Panc1 (cell line): Measurements from ENCODE around the gene CELA1. TPM values are rescaled to one million over a fixed set of nuclear protein-coding genes. Genes with fewer than 3 reads are reported as not detected.

Experiments
- ATAC-seq: fragments of 200-7000 bp; cut with Tn5 transposase; 2 replicates; pipeline ENCODE4 v1.9.1; 2020; ENCODE audit warnings: mild to moderate bottlenecking, moderate library complexity
- BruUV-seq: library from RNA; stranded (reverse); fragments of 400-500 nt; replicated peaks from 2 replicates; lab custom pipeline; 2021; lab: Mats Ljungman, UMichigan
- CTCF ChIA-PET: fragments of 300-600 bp; sonication (Branson Sonifier 250); formaldehyde crosslinking; loops from one replicate; lab custom pipeline; 2022; ENCODE audit warnings: antibody characterized with exemption; lab: Charles Lee
- POLR2A ChIA-PET: fragments of 300-600 bp; sonication (Branson Sonifier 250); formaldehyde crosslinking; loops from one replicate; lab custom pipeline; 2022; ENCODE audit warnings: antibody characterized with exemption; lab: Charles Lee
- DNase-seq: peaks from one replicate; pipeline ENCODE4 v3.0.0-alpha.2; 2010; ENCODE audit warnings: low read depth, low spot score
- H3K27ac ChIP-seq: 2 replicates; pipeline ENCODE4 v1.5.1; 2011; ENCODE audit warnings: mild to moderate bottlenecking, low read length, inconsistent platforms
- H3K27me3 ChIP-seq: fragments of 200-500 bp; sonication (Bioruptor generic); 2 replicates; pipeline ENCODE4 v1.6.0; 2014; ENCODE audit warnings: low read length, inconsistent platforms; ENCODE audit not compliant: control insufficient read depth, insufficient read depth
- H3K36me3 ChIP-seq: fragments of 200-500 bp; sonication (Bioruptor generic); 2 replicates; pipeline ENCODE4 v1.5.1; 2014; ENCODE audit warnings: inconsistent platforms, mild to moderate bottlenecking, low read length, moderate library complexity; ENCODE audit not compliant: control insufficient read depth, insufficient read depth
- H3K4me1 ChIP-seq: 2 replicates; pipeline ENCODE4 v1.5.1; 2011; ENCODE audit warnings: inconsistent platforms, mild to moderate bottlenecking, low read length, moderate library complexity; ENCODE audit not compliant: control insufficient read depth, insufficient read depth
- H3K4me3 ChIP-seq, 2 experiments: 2 replicates each; pipeline ENCODE4 v1.5.1; 2011 to 2012; ENCODE audit warnings: low read depth in 2 of 2, low read length in 2 of 2, mild to moderate bottlenecking in 2 of 2, inconsistent platforms in 1 of 2, moderate library complexity in 1 of 2
- H3K9me3 ChIP-seq: fragments of 200-500 bp; sonication (Bioruptor generic); 2 replicates; pipeline ENCODE4 v1.5.1; 2014; ENCODE audit warnings: low read depth, mild to moderate bottlenecking, inconsistent platforms, low read length, moderate library complexity; ENCODE audit not compliant: control insufficient read depth, insufficient read depth
- POLR2AphosphoS5 ChIP-seq: IDR thresholded peaks from 2 replicates; pipeline ENCODE4 v1.6.1; 2012; ENCODE audit warnings: mild to moderate bottlenecking, low read depth, low read length, moderate library complexity
- SIN3A ChIP-seq: IDR thresholded peaks from 2 replicates; pipeline ENCODE4 v1.6.1; 2012; ENCODE audit warnings: low read depth, mild to moderate bottlenecking, low read length, moderate library complexity, borderline replicate concordance; ENCODE audit not compliant: insufficient read depth
- TCF7L2 ChIP-seq: IDR thresholded peaks from 2 replicates; pipeline ENCODE4 v1.6.1; 2011; ENCODE audit warnings: mild to moderate bottlenecking, low read depth, low read length, inconsistent platforms
- in situ Hi-C: cut with HindIII; loops from 2 replicates; pipeline ENCODE4 v1.10.0; 2016; ENCODE audit warnings: low sequenced_read_pairs, low pct_unique_long_range_greater_than_20kb
- intact Hi-C: fragments of 100-400 bp; cut with micrococcal nuclease; formaldehyde crosslinking; loops from one replicate; pipeline ENCODE4 v1.10.0; 2022; ENCODE audit not compliant: unreplicated experiment
- total RNA-seq: library from RNA; stranded (reverse); gene quantifications from one replicate; pipeline ENCODE4 v1.2.1, GENCODE V29; 2021; ENCODE audit not compliant: unreplicated experiment
- TF ChIP-seq, protein P1 (sequence below): fragments of 450-650 bp; IDR thresholded peaks from 2 replicates; pipeline ENCODE4 v1.5.1; 2017; ENCODE audit warnings: mild to moderate bottlenecking
- TF ChIP-seq, protein P2 (sequence below), 2 experiments: IDR thresholded peaks; 2 replicates each; pipeline ENCODE4 v1.6.1; 2011 to 2012; ENCODE audit warnings: low read depth in 2 of 2, control low read depth in 1 of 2, low read length in 1 of 2, mild to moderate bottlenecking in 1 of 2, moderate library complexity in 1 of 2; ENCODE audit not compliant: insufficient read depth in 1 of 2

CELA1 gene
- total RNA-seq, 1 experiment from 2014 or later, result not detected

DNA sequence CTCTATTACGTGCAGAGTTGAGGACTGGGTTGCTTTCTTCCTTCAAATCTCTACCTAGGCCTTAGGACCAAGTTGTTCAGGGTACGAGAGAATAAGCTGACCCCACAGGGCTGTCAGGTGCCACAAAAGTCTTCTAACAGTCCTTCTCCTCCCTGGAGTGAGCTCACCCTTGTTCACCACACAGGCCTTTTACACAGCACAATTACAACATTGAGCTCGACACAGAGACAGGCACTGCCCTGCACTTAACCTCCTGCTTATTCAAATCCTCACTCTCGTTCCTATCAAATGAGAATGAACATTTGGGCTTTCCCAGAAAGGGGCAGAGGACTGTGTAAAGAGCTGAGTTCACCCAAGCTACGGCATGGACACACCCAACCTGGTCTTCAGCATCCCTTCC lies 42.4 kb upstream of the CELA1 start:
- ChIA-PET POLR2A (interaction anchor here (0.5 to 0.6 kb wide), 2 partner anchors 11 to 615 kb away, joined by 3 to 6 read pairs; no protein-coding TSS in a partner anchor), CTCF (no interaction called here)
- in situ Hi-C loops (no loop called here), intact Hi-C loops (no loop called here)
- no peaks in the 10 kb centered on the region for H3K9me3 ChIP-seq
- DNase-seq (no peak), ATAC-seq (no peak)
- H3K4me1 ChIP-seq, result peaks cover 6% of the 10 kb centered on the region; the same call in 1 of the 2 replicates
- no peaks in the 10 kb centered on the region for H3K27me3 ChIP-seq
- TF ChIP-seq, protein P1, sequence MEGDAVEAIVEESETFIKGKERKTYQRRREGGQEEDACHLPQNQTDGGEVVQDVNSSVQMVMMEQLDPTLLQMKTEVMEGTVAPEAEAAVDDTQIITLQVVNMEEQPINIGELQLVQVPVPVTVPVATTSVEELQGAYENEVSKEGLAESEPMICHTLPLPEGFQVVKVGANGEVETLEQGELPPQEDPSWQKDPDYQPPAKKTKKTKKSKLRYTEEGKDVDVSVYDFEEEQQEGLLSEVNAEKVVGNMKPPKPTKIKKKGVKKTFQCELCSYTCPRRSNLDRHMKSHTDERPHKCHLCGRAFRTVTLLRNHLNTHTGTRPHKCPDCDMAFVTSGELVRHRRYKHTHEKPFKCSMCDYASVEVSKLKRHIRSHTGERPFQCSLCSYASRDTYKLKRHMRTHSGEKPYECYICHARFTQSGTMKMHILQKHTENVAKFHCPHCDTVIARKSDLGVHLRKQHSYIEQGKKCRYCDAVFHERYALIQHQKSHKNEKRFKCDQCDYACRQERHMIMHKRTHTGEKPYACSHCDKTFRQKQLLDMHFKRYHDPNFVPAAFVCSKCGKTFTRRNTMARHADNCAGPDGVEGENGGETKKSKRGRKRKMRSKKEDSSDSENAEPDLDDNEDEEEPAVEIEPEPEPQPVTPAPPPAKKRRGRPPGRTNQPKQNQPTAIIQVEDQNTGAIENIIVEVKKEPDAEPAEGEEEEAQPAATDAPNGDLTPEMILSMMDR, result no peak
- TF ChIP-seq, protein P2, sequence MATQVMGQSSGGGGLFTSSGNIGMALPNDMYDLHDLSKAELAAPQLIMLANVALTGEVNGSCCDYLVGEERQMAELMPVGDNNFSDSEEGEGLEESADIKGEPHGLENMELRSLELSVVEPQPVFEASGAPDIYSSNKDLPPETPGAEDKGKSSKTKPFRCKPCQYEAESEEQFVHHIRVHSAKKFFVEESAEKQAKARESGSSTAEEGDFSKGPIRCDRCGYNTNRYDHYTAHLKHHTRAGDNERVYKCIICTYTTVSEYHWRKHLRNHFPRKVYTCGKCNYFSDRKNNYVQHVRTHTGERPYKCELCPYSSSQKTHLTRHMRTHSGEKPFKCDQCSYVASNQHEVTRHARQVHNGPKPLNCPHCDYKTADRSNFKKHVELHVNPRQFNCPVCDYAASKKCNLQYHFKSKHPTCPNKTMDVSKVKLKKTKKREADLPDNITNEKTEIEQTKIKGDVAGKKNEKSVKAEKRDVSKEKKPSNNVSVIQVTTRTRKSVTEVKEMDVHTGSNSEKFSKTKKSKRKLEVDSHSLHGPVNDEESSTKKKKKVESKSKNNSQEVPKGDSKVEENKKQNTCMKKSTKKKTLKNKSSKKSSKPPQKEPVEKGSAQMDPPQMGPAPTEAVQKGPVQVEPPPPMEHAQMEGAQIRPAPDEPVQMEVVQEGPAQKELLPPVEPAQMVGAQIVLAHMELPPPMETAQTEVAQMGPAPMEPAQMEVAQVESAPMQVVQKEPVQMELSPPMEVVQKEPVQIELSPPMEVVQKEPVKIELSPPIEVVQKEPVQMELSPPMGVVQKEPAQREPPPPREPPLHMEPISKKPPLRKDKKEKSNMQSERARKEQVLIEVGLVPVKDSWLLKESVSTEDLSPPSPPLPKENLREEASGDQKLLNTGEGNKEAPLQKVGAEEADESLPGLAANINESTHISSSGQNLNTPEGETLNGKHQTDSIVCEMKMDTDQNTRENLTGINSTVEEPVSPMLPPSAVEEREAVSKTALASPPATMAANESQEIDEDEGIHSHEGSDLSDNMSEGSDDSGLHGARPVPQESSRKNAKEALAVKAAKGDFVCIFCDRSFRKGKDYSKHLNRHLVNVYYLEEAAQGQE (IDR thresholded peaks at IDR 0.05; ENCODE audit: insufficient read depth in 1 of 2, low read depth in 2 of 2, low read length in 1 of 2), result no peak
- TF ChIP-seq SIN3A (no peak), TCF7L2 (no peak), POLR2AphosphoS5 (no peak)
- H3K4me3 ChIP-seq, result no peak overlapping the region
- no TSS peak for BruUV-seq
- H3K27ac ChIP-seq, result no peak overlapping the region
- peaks cover 3% of the 10 kb centered on the region; the same call in 1 of the 2 replicates for H3K36me3 ChIP-seq

DNA sequence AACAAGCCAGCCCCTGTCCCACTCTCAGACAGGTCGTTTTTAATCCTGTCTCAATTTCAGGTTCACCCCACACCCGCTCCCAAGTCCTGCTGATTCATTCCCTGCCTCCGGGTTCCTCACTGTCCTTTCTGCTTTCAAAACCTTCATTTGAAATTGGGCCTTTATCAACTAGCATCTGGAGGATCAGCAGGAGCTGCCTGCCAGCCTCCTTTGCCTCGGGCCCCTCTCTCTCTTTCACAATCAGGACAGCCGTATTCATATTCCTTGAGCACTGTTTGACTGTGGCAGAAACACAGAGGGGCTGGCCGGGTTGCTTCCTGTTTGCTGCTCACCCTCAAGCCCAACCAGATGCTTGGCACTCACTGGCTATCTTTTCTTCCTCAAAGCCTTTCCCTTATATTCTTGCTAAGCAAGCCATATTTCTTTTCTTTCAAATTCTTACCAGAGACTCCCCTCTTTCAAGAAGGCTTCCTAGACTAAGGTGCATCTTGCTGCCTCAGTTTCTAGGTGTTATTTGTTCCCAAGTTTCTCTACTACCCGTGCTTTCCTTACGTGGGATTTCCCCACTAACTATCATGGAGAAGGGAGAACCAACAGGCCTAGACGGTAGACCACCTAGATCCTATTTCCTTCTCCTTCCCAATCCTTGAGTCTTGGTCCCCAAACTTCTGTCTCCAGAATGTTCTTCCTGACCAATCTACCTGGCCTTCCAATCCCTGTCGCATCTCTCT lies 41.8 kb upstream of the CELA1 start:
- Histone ChIP-seq H3K4me3 (no peak overlapping the region), H3K4me1 (peaks cover 6% of the 10 kb centered on the region; the same call in 1 of the 2 replicates), H3K27ac (no peak overlapping the region), H3K9me3 (no peaks in the 10 kb centered on the region), H3K36me3 (peaks cover 3% of the 10 kb centered on the region; the same call in 1 of the 2 replicates), H3K27me3 (no peaks in the 10 kb centered on the region)
- intact Hi-C loops, result no loop called here
- POLR2A ChIA-PET, result interaction anchor here (0.5 to 0.6 kb wide), 2 partner anchors 11 to 615 kb away, joined by 3 to 6 read pairs; no protein-coding TSS in a partner anchor
- no peak for TF ChIP-seq SIN3A
- no peak for TF ChIP-seq TCF7L2
- no peak for TF ChIP-seq POLR2AphosphoS5
- TF ChIP-seq, protein P2 (IDR thresholded peaks at IDR 0.05; ENCODE audit: insufficient read depth in 1 of 2, low read depth in 2 of 2, low read length in 1 of 2), result no peak
- TF ChIP-seq, protein P1, result no peak
- ATAC-seq (no peak), DNase-seq (no peak)
- in situ Hi-C loops, result no loop called here
- CTCF ChIA-PET, result no interaction called here
- BruUV-seq, result no TSS peak
